ENCODE data around the gene RPL27.

Gene RPL27

DNA sequence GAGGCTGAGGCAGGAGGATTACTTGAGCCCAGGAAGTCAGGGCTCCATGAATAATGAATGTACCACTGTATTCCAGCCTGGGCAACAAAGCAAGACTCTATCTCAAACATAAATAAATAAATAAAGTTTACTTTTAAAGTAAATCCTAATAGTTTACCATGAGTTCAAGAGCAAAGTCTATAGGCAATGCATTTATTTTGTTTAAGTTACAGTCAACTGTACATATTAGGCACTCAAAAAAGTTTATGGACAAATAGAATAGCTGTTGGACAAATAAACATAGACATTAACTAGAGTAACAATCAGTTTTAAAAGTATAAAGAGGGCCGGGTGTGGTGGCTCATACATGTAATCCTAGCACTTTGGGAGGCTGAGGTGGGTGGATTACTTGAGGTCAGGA, 30.3 kb upstream of the RPL27 start:
- no peak for TF ChIP-seq FOXP2 (optimal IDR thresholded peaks at IDR 0.05; ENCODE audit: borderline replicate concordance, extremely low read depth, extremely low read length, insufficient read depth)
- TF ChIP-seq POLR2AphosphoS5 (IDR thresholded peaks at IDR 0.05; ENCODE audit: low read depth, low read length), result no peak
- no peak for TF ChIP-seq TAF1 (IDR thresholded peaks at IDR 0.05; ENCODE audit: borderline replicate concordance, insufficient read depth, low read length)
- no peak for TF ChIP-seq REST (IDR thresholded peaks at IDR 0.05; ENCODE audit: insufficient read depth in 1 of 2, low read depth in 2 of 2, low read length in 2 of 2)

GRCh38 chr17:42969001-42969581, 29.1 kb upstream of the RPL27 start:
- no peak for TF ChIP-seq SIN3A (IDR thresholded peaks at IDR 0.05; ENCODE audit: borderline replicate concordance, insufficient read depth, low read length)
- no peak for TF ChIP-seq TAF1 (IDR thresholded peaks at IDR 0.05; ENCODE audit: borderline replicate concordance, insufficient read depth, low read length)
- no peak for TF ChIP-seq FOXP2 (optimal IDR thresholded peaks at IDR 0.05; ENCODE audit: borderline replicate concordance, extremely low read depth, extremely low read length, insufficient read depth)
- TF ChIP-seq REST (IDR thresholded peaks at IDR 0.05; ENCODE audit: insufficient read depth in 1 of 2, low read depth in 2 of 2, low read length in 2 of 2), result no peak
- no peak for TF ChIP-seq POLR2AphosphoS5 (IDR thresholded peaks at IDR 0.05; ENCODE audit: low read depth, low read length)

DNA sequence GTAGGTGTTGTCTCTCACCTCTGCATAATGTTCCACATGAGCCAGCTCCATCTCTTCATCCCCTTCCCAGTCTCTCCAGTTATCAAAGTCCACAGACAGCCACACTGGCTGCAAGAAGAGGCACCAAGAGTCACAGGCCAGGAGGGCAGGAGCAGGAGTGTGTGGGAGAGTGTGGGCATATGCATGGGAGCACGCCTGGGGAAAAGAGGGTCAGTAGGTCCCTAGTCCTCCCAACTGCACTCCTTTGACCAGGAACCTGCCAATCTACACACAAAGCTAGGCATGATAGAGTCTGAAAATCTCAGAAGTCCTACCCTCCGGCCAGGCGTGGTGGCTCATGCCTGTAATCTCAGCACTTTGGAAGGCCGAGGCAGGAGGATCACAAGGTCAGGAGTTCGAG, 26.6 kb upstream of the RPL27 start:
- TF ChIP-seq REST (IDR thresholded peaks at IDR 0.05; ENCODE audit: insufficient read depth in 1 of 2, low read depth in 2 of 2, low read length in 2 of 2), result no peak

DNA sequence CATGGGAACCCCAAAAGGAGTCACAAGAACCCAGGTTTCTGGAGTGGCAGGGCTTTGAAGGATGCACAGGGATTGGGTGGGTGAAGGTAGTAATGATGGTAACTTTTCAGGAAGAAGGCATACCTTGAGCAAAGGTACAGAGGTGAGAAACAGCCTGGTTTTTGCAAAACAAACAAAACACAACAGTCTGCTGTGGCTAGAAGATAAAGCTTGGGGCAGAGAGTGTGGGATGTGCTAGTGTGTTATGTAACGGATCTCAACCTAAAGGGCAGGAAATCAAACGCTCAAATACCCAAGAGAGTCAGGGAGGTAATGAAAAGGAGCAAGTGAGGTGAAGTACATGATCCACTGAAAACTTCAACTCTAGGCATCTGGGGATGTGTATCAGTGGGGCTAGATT, 23.0 kb upstream of the RPL27 start:
- no peak for TF ChIP-seq FOXP2 (optimal IDR thresholded peaks at IDR 0.05; ENCODE audit: borderline replicate concordance, extremely low read depth, extremely low read length, insufficient read depth)
- TF ChIP-seq TAF1 (IDR thresholded peaks at IDR 0.05; ENCODE audit: borderline replicate concordance, insufficient read depth, low read length), result no peak
- TF ChIP-seq REST (IDR thresholded peaks at IDR 0.05; ENCODE audit: insufficient read depth in 1 of 2, low read depth in 2 of 2, low read length in 2 of 2), result no peak
- no peak for TF ChIP-seq SIN3A (IDR thresholded peaks at IDR 0.05; ENCODE audit: borderline replicate concordance, insufficient read depth, low read length)
- no peak for TF ChIP-seq POLR2AphosphoS5 (IDR thresholded peaks at IDR 0.05; ENCODE audit: low read depth, low read length)

DNA sequence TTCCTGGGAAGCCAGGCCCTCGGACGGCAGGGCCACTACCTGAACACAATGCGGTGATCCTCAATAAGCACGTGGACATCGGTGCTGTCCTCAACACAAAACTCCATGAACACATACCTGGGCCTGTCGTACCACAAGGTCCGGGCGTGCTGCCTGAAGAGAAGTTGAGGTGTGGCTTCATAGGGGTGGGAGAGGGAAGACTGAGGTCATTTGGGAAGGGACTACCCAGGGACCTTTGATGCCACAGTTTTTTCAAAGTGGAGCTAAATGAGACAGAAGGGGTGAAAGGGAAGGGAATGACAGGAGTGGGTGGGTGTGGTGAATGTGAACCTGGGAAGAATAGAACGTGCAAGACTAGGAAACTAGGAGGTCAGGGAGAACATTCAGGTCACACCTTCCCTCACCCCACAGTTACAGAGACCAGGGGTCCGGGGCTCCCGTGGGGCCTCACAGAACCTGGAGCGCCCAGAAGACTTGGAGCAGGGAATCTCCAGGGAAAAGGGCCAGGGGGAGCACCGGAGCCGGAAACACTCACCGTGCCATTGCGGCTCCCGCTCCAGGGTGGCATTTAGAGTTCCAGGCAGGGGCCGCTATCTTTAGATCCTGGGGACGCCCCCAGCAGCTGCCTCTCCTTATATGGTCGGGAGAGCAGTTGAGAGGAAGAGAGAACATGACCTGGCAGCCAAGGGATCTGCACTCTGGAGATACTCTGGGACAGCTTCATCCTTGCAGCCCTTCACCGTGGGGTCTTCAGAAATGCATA, 18.5 kb upstream of the RPL27 start, which contains the start of gene PTGES3L:
Gene PTGES3L, minus strand, starts transcription at position 570 of the 763 bp plus-strand sequence. Its CDS starts 27 bp downstream, at position 543.
- TF ChIP-seq FOXP2 (optimal IDR thresholded peaks at IDR 0.05; ENCODE audit: borderline replicate concordance, extremely low read depth, extremely low read length, insufficient read depth) (no peak), TAF1 (IDR thresholded peaks at IDR 0.05; ENCODE audit: borderline replicate concordance, insufficient read depth, low read length) (no peak), POLR2AphosphoS5 (IDR thresholded peaks at IDR 0.05; ENCODE audit: low read depth, low read length) (no peak), SIN3A (IDR thresholded peaks at IDR 0.05; ENCODE audit: borderline replicate concordance, insufficient read depth, low read length) (no peak), REST (IDR thresholded peaks at IDR 0.05; ENCODE audit: insufficient read depth in 1 of 2, low read depth in 2 of 2, low read length in 2 of 2) (no peak)

All from PFSK-1 (cell line).